Activated T-cell treated with anti-CD3 and anti-CD28 coated beads for 1 hour (primary cell): ENCODE results near the gene GNG5.
"Not testable (repeated sequence)": the region's sequence is repeated elsewhere in the genome, so short reads cannot be mapped to it uniquely, and the experiment has no call there.

Source experiments
- DNase-seq: peaks from one replicate; pipeline ENCODE4 v3.0.0-alpha.2; 2020; ENCODE audit warnings: low read depth

GNG5 gene

GRCh38 chr1:84488107-84488506 lies 18.3 kb downstream of the GNG5 start:
- no peak for DNase-seq

- DNase-seq = no peak
Measured at GRCh38 chr1:84481317-84481716, 25.1 kb downstream of the GNG5 start.

- DNase-seq = no peak
Measured at GRCh38 chr1:84480650-84481049, 25.7 kb downstream of the GNG5 start.

DNA sequence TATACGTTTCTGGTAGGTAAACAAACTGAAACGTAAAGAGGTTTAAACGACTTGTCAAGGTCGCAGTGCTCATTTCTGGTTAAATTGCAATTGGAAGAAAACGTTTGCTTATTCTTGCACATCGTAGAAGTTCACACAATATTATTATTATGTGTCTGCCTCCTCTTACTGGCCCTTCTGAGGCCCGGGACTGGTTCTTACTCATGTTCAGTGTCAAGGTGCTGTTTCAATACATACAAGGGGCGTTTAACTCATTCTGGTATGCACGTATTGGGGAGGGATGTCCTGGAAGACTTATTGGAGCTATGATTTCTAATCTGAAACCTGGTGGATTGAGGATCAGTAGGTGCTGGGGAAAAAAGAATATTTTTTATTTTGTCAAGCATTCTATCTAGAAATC lies 26.4 kb downstream of the GNG5 start:
- DNase-seq = no peak

- DNase-seq = peak; percentile 64
Measured at GRCh38 chr1:84478876-84479868, 27.2 kb downstream of the GNG5 start, which contains the start of gene RPF1. TSS of gene RPF1 (plus strand) at chr1:84479266. CDS start at chr1:84479282, 16 bp downstream.

GRCh38 chr1:84476225-84476624 lies 30.2 kb downstream of the GNG5 start:
- DNase-seq = no peak

DNA sequence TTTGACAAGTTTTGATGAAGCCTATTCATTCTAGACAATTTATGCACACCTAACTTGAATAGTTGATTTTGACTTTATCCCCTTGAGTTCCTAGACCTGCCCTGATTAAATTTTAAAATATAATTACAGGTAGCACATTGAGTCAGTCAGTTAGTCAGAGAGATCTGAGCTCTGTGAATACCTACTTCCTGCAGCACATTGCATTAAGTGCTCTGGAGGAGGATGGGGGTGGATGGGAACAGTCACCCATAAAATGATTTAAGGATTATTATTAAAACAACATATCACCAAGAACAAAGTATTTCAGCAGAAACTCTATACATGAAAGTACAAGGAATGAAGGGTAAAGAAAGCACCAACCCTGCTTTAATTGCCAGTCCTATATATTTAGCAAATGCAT lies 39.1 kb downstream of the GNG5 start:
- no peak for DNase-seq

GRCh38 chr1:84462118-84462517 lies 44.3 kb downstream of the GNG5 start:
- DNase-seq = no peak

DNA sequence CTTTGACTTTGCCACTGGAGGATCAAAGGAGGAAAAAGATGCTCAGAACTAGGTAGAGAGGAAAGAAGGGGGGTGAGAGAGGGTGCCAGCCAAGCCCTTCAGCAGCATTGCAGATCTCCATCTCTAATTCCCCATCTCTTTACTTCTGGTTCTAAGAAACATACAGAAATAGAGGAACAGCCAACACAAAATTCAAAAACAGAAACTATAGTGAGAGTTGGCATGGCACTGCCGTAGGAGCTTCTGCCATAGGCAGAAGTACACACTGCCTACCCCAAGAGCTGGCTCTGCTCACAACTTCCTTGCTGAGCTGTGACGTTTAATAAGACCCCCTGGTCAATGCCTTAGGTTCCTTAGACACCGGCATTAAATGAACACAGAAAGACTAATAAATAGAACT lies 53.9 kb downstream of the GNG5 start:
- DNase-seq = no peak

DNA sequence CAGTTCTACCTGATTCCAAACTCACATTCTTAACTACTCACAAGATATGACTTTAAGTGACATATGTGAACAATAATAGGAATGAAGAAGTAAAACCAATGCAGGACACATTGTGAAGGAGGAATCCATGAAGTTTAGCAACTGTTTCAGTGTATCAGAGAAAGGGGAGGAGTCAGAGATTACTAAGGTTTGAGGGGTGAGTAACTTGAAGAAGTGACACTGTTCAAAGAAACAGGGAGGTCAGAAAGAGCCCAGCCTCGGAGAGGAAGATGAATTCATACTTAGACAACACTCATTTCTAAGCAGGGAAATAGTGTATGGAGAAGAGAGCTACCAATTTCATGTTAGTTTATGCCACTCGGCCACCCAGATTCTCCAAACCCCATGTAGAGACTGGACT lies 55.5 kb downstream of the GNG5 start:
- no peak for DNase-seq

DNA sequence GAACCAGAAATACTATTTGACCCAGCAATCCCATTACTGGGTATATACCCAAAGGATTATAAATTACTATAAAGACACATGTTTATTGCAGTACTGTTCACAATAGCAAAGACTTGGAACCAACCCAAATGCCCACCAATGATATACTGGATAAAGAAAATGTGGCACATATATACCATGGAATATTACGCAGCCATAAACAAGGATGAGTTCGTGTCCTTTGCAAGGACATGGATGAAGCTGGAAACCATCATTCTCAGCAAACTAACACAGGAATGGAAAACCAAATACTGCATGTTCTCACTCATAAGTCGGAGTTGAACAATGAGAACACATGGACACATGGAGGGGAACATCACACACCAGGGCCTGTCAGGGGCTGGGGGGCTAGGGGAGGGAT lies 57.7 kb downstream of the GNG5 start:
- not testable (repeated sequence) for DNase-seq
